Muscle of arm (tissue), 12 donors: ENCODE results near the gene SH3GL3. TPM values are rescaled to one million over a fixed set of nuclear protein-coding genes. Genes with fewer than 3 reads are reported as not detected.

Experiments used
- DNase-seq: peaks from one replicate; pipeline ENCODE4 v3.0.0-alpha.2; 2013
- polyA plus RNA-seq, 12 donors: library from polyadenylated mRNA; unstranded; fragments of 120-200 nt; gene quantifications; one replicate each; pipeline ENCODE4 v1.2.1, GENCODE V29; 2013; ENCODE audit not compliant: insufficient read length in 12 of 12

SH3GL3 gene
- polyA plus RNA-seq, 12 donors: 6.0 to 28.1 (median 11.7) TPM; not detected in 1

DNA sequence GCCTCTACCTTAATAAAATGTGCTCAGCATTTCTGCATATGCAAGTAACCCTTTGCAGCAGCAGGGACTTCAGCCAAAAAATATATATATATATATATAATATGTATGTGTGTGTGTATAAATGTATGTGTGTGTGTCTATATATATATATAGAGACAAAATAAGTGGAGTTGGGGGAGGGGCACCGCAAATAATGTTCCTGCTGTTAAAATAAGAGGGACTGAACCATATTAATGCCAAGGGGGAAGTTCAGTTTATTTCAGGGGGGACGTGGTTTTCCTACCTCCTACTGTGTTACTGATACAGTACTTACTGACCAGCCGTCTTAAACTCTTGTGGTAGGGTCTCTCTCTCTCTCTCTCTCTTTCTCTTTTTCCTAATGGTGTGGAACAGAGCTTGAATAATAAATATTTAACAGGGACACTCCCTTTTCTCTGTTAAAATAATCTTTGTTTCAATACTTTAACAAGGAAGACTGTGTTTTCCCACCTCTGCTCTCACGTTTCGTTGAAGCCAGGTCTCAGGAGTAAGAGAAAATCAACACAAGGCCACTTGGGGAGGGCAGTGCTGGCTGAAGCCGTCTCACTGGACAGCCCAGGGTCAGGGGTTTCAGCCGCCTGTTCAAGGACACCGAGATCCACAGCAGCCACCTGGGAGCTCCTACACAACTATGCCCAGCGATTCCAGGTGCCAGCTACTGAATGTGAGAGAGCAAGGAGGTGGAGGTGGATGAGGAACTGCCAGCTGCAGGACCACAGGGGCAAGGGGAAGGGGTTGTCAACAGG lies 164.0 kb downstream of the SH3GL3 start:
- no peak for DNase-seq

DNA sequence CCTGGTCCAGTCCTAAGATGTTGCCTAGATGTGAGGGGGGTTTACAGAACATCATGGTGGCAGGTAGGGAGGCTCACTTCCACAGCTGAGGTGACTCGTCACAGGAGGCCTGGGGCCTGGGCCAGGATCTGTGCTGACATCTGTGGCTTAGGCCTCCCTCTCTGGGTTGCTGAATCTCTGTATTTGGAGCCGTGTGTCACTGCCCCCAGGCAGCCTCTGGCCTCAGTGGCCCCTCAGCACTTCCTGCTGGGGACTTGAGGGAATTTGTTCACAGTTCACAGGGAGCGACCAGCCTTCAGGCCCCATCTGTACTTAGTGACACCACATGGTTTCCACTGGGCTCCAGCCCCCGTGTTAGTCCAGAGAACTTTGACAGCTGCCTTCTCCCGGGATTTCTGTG lies 165.1 kb downstream of the SH3GL3 start:
- DNase-seq: no peak

DNA sequence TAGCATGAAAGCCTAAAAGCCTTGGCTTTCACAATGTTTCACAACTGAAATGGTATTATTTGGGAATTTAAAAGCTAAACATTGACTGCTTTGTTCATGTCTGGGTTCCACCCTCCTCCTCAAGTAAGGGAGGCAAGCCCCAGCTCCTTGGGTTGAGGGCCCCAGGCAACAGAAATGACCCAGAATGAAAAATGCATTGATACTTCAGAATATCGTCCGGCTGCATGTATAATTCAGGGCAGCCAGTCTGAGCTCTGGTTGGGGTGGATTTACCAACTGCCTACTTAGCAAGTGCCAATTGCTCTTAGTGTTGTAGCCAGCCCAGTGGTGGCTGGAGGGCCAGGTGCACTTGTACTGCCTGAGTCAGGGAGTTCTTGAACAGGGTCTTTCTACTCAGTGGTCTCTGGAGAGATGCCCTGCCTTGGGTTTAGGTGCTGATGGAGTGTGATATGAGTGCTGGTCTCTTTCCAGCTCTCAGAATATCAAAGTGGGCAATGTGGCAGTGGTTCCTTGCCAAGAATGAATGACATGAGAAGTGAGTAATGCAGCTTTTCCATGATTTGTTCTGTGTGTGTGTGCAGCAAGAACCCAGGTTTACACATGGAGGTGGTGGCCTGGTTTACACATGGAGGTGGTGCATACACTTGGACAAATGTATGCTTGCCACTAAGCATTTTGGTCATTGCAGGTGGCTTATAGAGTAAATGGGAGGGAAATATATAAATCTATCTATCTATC lies 165.9 kb downstream of the SH3GL3 start:
- no peak for DNase-seq

DNA sequence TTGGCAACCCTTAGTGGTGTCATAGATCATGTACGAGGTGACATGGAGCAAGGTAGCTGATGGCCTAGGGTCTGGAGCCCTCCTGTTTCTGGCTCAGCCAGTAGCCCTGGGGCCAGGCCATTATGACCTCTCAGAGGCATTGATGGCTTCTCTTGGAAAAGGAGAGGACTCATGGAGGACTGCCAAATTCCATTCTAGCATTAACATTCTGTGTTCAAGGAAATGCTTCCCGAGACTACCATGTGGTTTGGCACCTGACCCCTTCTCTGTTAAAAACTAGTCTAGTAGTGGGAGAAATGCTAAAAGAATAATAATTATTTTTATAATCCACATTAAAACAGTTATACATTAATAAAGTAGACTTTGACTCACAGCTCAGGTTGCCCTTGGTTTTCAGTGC lies 166.6 kb downstream of the SH3GL3 start:
- peak; percentile 17 for DNase-seq

DNA sequence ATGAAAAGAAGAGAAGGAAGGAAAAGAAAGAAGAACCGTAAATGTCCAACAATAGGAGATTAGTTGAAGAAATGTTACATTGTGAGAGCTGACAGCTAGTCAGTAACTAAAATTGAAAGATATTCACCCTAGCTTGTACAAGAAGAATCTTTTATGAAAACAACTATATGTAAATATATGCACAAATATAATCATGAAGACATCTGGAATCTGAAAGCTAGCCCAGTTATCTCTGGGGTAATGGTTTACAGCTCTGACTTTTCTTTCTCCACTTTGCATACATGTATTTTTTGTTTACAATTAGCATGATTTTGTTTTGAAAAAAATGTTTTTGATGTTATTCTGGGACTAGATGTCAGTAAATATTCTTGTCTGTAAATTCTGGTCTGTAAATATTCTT lies 169.7 kb downstream of the SH3GL3 start:
- DNase-seq: no peak

DNA sequence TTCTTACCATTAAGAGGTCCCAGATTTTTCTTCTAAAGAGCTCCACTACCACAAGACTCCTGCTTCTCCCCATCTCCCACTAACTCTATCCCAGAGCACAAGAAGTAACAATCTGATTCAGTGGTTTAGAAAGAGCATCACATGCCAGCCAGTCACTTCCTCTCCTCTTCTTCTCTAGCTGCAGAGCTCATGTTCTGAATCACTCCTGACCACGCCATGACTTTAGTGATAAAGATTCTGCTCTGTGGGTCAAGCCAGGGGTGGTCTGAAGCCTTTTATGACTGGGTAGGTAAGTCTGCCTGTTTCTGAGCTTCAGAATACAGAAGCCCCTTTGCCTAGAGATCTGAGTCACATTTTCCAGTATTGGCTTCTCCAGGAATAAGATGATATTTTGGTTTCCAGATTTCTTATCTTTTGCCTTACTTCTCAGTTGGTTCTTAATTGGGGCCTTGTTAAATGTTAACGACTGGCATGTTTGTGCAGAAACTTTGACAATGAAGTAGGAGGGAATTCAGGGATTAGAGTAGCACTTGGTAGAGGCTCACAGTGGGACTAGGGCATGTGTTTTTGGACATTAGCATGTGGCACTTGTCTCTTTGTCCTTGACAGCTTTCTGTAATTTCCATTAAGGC lies 179.1 kb downstream of the SH3GL3 start:
- DNase-seq: no peak

DNA sequence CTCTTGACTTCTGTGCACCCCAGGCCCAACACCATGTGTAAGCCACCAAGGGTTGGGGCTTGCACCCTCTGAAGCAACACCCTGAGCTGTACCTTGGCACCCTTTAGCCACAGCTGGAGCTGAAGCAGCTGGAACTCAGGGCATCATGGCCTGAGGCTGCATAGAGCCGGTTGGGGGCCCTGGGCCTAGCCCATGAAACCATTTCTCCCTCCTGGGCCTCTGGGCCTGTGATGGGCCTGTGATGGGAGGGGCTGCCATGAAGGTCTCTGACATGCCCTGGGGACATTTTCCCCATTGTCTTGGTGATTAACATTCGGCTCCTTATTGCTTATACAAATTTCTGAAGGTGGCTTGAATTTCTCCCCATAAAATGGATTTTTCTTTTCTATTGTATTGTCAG lies 184.4 kb downstream of the SH3GL3 start:
- DNase-seq: no peak

DNA sequence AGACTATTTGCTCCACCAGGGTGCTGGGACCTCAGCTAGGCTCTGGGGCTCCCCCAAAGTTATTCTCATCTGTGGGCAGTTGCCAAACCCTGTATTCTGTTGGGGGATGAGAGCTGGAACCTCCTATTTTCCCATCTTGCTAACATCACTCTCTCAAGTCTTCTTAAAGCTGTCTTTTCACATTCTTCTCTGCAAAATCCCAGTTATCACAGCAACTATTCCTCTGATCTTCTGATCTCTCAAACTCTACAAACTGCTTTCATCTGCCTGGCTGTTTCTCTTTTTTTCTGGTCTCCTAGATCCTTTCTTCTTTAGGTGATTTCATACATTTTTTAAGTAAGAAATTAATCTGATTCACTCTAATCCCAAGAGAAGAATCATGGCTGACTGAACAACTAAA lies 196.1 kb downstream of the SH3GL3 start:
- DNase-seq: no peak

DNA sequence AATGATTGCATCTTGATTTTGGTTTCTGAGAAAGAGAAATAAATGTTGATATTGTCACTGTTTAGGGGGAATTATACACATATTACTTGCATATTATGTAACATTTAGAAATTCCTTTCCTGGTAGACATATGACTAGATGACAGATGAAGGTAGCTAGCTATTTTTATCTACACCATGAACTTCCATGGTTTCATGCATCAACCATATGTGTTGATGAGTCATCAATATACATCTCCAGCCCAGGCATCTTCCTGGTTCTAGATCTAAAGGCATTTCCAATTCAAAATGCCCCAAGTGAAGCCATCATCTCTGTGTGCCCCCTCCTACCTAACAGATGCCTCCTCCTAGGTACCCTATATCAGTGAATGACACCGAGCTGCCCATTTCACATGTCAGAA lies 197.3 kb downstream of the SH3GL3 start:
- no peak for DNase-seq

DNA sequence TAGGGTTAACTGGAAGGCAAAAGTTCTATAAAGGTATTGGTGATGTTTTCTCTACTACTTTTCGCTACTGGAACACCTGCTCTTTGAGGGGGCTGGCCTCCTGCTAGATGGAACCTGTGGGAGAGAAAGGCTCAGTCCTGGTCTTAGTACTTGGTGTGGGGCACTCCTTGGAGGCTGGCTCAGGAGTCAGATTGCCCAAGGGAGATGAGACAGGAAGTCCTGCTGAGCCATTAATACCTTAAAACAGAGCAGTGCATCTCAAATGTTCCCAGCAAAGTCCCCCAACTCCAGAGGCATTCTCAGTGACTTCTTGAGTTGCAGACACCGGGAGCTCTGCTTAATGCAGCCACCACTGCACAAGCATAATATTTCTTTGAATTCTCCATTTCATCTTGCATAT lies 203.7 kb downstream of the SH3GL3 start:
- DNase-seq: no peak

DNA sequence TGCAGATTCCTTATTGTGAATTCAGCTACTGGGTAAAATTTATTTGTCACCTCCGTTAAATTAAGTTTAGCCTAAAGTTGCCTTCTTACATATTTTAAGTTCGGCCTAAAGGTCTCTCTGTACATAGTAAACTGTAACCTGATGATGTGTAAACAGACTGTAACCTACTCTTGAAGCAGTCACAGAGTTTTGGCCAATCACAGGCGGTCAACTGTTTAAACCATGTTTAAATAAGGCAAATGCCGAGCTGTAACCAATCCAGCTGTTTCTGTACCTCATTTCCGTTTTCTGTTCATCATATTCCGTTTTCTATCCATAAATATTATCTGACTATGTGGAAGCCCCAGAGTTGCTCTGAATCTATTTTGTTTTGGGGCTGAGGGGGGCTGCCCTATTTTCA lies 204.4 kb downstream of the SH3GL3 start:
- no peak for DNase-seq

DNA sequence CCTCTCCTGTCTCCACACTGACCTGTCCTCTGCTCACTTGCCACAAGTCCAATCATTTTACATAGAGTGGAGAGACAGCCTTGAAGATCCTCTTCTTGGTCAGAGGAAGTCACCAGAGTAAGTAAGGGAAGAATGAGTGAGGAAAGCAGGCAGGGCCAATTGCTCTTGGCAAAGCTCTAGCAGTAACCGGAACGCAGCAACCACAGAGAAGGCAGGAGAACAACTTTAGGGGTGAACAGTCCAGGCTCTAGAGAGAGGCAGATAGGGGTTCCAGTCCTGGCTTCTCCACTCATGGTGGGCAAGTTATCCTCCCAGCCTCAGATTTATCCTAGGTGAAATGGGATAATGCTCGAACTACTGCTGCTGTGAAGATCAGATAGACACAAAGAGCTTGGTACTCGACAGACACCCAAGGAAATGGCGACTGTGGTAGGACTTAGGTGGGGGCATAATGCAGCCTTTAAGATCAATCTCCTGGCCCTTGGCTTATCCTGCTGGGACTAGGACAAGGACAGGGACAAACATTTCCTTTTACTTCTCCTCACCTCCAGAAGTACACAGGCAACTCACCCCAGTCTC lies 205.6 kb downstream of the SH3GL3 start:
- no peak for DNase-seq

DNA sequence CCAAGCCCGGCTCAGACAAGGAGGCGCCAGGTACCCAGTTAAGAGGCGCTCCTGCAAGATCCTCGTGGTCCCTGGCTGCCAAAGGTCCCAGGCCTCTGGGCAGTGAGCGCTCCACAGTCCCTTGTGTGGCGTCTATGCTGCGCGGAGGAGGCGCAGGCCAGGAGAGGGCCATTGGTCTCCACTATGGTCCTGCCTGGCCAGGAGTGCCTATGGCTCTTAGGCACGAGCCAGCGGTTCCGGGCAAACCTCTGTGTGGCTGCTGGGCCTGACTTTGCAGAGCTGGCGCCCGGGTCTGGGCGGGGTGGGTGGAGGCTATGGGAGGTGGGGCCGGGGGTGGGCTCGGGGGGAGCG lies 206.1 kb downstream of the SH3GL3 start:
- no peak for DNase-seq

DNA sequence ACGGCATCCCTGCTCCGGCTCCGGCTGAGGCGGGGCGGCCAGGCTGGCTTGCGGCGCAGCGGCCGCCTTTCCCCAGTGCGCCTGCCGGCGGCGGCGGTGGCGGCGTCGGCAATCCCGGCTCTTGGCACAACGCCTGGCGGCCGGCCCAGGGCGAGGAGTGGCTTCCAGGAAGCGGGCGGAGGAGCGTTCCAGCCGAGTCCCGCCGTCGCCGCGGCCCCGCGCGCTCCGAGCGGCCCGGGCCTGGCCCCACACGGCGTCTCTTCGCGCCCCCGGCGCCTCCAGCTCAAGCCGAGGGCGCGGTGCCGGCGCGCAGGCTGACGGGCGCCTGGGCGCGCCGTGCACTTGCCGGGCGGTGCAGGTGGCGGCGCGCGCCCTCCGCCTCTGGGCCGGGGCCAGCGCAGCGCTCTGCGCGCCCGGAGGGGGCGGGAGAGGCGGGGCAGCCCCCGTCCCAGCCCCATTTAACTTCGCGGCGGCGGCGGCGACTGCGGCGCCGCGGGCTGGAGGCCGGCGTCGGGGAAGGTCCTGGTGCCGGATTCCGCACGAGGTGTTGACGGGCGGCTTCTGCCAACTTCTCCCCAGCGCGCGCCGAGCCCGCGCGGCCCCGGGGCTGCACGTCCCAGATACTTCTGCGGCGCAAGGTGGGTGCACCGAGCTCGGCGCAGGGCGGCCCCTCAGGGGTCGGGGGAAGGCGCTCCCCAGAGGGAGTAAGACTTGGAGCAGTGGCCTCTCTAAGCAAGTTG lies 206.7 kb downstream of the SH3GL3 start, which contains the start of gene ADAMTSL3:
ADAMTSL3 (plus strand) TSS at position 485 of the 740 bp plus-strand sequence. CDS start 1,639 bp downstream, outside the sequence.
- DNase-seq: peak; percentile 55

DNA sequence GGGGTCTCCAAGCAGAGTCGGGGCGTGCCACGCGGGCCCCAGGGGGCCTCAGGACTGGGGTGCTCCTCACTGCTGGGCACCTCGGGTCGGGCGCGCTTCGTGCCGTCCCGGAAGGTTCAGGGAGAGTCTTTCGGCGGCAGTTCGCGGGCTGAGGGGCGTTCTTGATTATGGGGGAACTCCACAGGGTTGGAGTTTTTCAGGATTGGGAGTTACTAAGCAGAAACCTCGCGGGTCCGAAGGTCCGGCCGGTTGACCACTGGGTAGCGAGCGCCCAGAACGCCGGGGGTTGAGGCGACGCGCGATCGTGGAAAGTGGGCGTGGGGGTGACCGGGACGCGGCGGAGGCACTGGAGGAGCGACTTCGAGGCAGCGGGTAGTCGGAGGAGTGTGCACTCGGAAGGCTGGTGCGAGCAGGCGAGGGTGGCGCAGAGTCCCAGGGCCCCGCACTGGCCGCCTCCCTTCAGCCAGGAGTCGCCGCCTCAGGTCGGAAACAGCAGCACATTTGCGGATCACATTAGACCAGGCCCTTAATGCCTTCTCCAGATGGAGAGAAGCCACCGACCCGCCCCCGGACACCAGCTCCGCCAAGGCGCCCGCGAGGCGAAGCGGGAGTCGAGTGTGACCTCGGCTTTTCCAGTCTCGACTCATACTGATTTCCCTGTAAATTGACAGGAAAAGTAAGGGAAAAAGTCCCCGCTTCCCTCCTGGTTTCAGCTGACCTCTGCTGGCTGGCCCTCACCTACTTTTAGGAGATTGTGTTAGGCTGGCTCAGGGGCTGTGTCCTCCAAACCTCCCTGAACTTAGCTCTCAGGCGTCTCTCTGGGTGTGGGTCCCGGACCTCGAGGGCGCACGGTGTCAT lies 207.5 kb downstream of the SH3GL3 start:
- peak; percentile 60 for DNase-seq

DNA sequence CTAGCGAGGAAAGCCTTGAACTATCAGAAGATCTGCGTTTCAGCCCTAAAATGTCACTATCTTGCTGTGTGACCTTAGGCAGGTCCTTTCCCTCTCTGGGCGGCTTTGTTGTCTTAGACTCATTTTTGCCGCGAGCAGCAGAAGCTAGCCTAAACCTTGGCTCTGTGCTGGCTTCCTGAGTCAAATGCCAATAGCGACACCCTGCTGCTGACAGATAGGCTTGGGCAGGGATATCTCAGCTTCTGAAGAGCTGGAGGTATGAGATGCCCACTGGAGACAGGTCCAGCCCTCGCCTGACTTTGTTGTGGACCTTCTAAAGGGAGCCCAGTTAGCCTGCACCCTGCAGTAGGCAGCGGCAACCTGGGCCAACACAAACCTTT lies 208.1 kb downstream of the SH3GL3 start:
- no peak for DNase-seq

DNA sequence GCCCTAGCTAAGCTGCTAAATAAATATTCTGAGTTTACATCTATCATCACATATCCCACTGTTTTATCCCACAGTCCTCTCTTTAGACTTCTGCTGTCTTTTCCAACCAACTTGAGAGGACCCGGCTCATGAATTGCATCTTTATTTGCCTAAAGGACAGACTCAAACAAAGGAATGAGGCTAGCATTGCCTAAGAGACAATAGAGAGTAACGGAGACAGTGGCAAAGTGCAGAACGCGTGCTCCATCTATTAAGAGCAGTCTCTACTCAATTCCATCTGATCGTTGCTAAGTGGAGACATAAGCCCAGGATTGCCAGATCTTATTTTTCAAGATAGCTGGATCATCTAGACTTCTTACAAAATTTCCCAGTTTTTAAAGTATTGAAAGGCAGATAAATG lies 209.1 kb downstream of the SH3GL3 start:
- DNase-seq: no peak

DNA sequence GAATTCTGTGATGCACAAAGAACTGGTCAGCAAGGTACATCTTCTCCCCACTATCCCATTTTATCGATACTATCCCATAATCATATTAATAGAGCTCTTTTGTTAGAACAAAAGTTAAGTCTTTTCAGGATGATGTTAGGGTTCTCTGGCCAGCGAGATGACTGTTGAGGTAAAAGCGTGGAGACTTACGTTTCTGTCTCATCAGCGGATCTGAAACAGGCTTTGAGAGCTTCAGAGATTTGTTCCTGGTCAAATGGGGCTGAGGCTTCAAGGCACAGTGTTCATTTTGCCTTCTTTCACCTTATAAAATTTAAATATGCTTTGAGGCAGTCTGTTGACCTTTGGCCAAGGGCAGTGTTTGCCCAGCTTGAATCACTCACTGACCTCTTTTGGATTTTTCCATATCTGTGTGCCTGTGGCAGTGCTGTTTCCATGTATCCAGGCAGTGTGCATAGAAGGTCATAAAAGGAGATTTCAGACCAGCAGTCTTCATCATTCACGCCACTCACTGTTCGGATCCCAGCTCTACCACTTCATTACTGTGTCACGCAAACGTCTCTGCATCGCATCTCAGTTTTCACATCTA lies 209.9 kb downstream of the SH3GL3 start:
- DNase-seq: no peak

DNA sequence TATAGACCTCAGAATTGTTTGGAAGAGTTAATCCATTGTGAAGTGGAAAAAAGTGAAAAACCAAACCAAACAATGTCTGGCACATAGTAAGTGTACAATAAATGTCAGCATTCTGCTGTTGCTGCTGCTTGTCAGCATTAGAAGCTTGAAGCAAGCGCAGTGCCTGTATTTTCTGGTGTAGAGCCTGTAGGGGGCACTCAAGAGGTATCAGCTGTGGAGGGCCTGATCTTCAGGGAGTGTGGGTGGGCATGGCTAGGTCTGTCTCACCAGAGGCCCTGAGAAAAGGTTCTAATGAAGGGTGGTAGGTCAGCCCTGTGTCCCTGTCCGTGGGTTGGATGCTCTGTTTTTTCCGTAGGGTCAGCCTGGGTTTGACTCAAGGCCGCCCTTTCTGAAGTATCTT lies 210.4 kb downstream of the SH3GL3 start:
- no peak for DNase-seq
